Measurements from ENCODE around the gene HGFAC.

HGFAC gene

GRCh38 chr4:3427134-3427476 lies 14.7 kb upstream of the HGFAC start:
- H3K4me3 ChIP-seq (ENCODE audit: low read depth, low read length) = no peak overlapping the region
- no peak for DNase-seq (ENCODE audit: low read depth, low spot score)
- ChIA-PET CTCF (interaction anchor here (1.0 to 2.1 kb wide), 3 partner anchors 17 to 83 kb away, joined by 4 to 11 read pairs (median 5); no protein-coding TSS in a partner anchor), POLR2A (no interaction called here)
- no peak for TF ChIP-seq CTCF (IDR thresholded peaks at IDR 0.05; ENCODE audit: insufficient read depth, low read length, missing control alignments)

- DNase-seq (ENCODE audit: low read depth, low spot score) = no peak
- CTCF ChIA-PET = interaction anchor here (1.0 to 2.1 kb wide), 3 partner anchors 16 to 84 kb away, joined by 4 to 11 read pairs (median 5); no protein-coding TSS in a partner anchor
- no peak for TF ChIP-seq CTCF (IDR thresholded peaks at IDR 0.05; ENCODE audit: insufficient read depth, low read length, missing control alignments)
- POLR2A ChIA-PET = no interaction called here
- H3K4me3 ChIP-seq (ENCODE audit: low read depth, low read length) = no peak overlapping the region
These were observed 13.9 kb upstream of the HGFAC start for GRCh38 chr4:3427706-3428446.

DNA sequence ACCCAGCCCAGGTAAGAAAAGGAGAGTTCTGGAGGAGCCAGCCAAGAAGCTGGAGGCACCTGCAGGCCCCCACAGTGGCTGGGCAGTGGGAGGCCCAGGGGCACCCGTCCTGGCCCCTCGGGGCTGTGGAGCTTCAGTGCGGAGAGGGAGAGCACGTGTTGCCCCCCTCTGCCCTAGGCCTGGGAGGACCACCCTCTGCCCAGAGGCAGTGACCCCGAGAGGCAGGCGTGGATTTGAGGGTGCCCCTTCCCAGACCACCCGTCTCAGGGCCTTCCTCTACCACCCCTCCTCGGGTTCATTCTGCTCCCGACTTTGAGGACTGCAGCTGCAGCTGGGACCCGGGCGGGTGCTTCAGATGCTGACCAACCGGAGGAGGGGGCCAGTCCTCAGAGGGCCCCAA lies 12.1 kb upstream of the HGFAC start:
- ChIA-PET POLR2A (no interaction called here), CTCF (interaction anchor here (0.9 to 2.4 kb wide), 4 partner anchors 9 to 84 kb away, joined by 3 to 13 read pairs (median 6); no protein-coding TSS in a partner anchor)
- no peak for TF ChIP-seq CTCF (IDR thresholded peaks at IDR 0.05; ENCODE audit: insufficient read depth, low read length, missing control alignments)
- no peak overlapping the region for H3K4me3 ChIP-seq (ENCODE audit: low read depth, low read length)
- no peak for DNase-seq (ENCODE audit: low read depth, low spot score)

DNA sequence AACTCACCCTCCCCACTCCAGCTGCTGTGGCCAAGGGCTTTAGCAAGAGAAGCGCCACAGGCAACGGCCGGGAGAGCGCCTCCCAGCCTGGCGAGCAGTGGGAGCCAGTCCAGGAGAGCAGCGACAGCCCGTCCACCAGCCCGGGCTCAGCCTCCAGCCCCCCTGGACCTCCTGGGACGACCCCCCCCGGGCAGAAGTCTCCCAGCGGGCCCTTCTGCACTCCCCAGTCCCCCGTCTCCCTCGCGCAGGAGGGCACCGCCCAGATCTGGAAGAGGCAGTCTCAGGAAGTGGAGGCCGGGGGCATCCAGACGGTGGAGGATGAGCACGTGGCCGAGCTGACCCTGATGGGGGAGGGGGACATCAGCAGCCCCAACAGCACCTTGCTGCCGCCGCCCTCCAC lies 11.2 kb upstream of the HGFAC start:
- no peak overlapping the region for H3K4me3 ChIP-seq (ENCODE audit: low read depth, low read length)
- ChIA-PET POLR2A (no interaction called here), CTCF (interaction anchor here (1.5 to 2.4 kb wide), 3 partner anchors 10 to 84 kb away, joined by 3 to 13 read pairs (median 7); no protein-coding TSS in a partner anchor)
- DNase-seq (ENCODE audit: low read depth, low spot score) = no peak
- TF ChIP-seq CTCF (IDR thresholded peaks at IDR 0.05; ENCODE audit: insufficient read depth, low read length, missing control alignments) = no peak

GRCh38 chr4:3431446-3431993 lies 10.2 kb upstream of the HGFAC start:
- ChIA-PET POLR2A (no interaction called here), CTCF (interaction anchor here (1.5 kb wide), 1 partner anchor 85 kb away, joined by 3 read pairs; no protein-coding TSS in a partner anchor)

More at GRCh38 chr4:3431446-3431993, 10.2 kb upstream of the HGFAC start:
- TF ChIP-seq CTCF (IDR thresholded peaks at IDR 0.05; ENCODE audit: insufficient read depth, low read length, missing control alignments) = no peak
- H3K4me3 ChIP-seq (ENCODE audit: low read depth, low read length) = no peak overlapping the region
- no peak for DNase-seq (ENCODE audit: low read depth, low spot score)

All from AG04449 (cell line).